ENCODE data around the gene RAB17.

The RAB17 gene

DNA sequence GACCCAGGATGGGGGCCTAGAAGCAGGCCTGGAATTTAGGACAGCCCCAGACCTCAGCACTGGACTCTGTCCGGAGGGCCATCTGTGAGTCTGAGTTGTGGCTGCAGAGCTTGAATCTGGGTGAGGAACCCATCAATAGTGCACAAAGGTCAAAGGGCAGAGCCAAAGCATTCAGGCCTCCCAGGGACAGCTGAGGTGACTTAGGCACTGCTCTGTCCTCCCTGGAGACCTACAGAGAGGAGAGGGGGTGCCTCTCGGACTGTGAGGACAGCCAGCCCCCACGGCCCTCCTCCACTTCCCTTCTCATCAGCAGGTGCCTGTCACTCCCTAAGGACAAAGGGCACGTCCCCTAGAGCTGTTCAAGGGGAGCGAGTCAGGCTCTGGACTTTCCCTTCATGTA is 49.3 kb downstream of the RAB17 start:
- in situ Hi-C loops (cut with MboI; ENCODE audit: low sequenced_read_pairs), result no loop called here

DNA sequence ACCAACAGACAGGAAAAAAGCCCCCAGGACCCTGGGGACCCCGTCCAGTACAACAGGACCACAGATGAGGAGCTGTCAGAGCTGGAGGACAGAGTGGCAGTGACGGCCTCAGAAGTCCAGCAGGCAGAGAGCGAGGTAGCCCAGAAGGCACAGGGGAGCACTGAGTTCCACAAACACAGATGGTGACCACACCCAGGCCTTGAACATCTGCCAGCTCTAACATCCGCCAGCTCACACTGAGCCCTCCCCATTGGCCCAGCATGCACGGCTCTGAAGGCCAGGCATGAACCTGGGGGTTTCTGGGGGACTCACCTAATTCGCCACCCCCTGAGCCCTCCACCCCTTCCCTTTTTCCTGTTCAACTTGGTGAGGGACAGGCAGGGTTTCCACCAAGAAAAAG is 49.7 kb downstream of the RAB17 start:
- in situ Hi-C loops (cut with MboI; ENCODE audit: low sequenced_read_pairs), result no loop called here

GRCh38 chr2:237540223-237540775 is 50.2 kb downstream of the RAB17 start:
- in situ Hi-C loops (cut with MboI; ENCODE audit: low sequenced_read_pairs), result no loop called here

GRCh38 chr2:237539681-237540080 is 50.9 kb downstream of the RAB17 start:
- in situ Hi-C loops (cut with MboI; ENCODE audit: low sequenced_read_pairs), result no loop called here

DNA sequence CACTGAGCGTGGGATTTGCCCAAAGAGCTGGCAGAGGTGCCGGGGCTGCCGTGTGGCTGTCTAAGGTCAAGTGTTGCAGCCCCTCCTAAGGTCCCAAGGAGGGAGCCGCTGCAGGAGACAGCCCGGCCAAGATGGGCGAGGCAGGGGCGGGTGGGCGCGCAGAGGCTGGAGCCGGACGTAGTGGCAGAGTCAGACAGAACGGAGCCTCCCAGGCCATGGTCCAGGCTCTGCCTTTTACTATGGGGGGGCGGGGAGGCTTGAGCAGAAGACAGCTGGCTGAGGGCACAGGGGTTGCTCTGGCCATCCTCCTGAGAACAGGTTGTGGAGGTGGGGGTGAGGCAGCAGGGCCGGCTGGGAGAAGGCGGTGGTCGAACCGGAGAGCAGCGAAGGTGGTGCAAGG is 51.6 kb downstream of the RAB17 start:
- in situ Hi-C loops (cut with MboI; ENCODE audit: low sequenced_read_pairs), result no loop called here

DNA sequence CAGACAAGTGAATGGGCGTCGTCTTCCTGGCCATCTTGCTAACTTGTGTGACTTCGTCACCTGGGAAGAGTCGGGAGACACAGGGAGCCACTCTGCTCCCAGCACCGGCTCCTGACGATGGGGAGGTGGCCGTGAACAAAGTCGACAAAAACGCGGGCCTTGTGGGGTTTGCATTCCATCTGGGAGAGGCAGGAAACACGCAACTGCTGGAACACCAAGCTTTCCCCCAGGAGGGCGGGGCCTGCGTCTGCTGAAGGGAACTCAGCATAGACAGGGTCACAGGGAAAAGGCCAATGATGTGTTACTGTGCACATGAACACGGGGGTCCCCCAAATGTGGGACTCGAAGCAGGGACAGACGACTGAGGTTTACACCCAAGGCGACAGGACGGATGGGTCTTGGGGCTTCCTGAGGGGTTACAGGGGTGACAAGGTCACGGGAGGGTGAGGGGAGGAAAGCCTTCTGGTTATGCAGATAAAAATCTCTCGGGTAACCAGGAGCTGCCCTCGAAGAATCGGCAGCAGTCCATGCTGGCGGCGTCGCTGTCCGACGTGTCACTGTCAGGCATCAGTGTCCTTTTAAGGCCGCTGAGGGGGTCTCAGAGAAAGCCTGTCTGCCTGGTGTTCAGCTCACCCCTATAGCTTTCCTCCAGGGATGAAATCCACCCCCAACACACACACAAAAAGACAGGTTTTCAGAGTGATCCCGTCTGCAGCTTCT is 52.4 kb downstream of the RAB17 start:
- in situ Hi-C loops (cut with MboI; ENCODE audit: low sequenced_read_pairs), result no loop called here

- in situ Hi-C loops (cut with MboI; ENCODE audit: low sequenced_read_pairs), result no loop called here
Observed at GRCh38 chr2:237536617-237537016, 53.9 kb downstream of the RAB17 start.

DNA sequence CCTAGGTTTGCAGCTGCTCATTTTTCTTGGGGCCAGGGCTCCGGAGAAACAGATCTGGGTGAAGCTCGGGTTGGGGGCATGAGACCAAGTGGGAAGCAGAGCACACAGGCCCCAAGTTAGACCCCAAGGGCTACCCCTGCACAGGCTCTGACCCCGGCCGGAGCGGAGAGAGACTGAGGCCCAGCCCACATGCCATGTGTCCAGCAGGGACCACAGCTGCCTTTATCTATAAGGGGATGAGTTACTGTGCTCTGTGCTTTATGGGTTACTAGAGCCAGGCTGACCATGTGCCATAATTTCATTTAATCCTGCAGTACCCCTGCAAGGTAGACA is 54.5 kb downstream of the RAB17 start:
- in situ Hi-C loops (cut with MboI; ENCODE audit: low sequenced_read_pairs), result no loop called here

DNA sequence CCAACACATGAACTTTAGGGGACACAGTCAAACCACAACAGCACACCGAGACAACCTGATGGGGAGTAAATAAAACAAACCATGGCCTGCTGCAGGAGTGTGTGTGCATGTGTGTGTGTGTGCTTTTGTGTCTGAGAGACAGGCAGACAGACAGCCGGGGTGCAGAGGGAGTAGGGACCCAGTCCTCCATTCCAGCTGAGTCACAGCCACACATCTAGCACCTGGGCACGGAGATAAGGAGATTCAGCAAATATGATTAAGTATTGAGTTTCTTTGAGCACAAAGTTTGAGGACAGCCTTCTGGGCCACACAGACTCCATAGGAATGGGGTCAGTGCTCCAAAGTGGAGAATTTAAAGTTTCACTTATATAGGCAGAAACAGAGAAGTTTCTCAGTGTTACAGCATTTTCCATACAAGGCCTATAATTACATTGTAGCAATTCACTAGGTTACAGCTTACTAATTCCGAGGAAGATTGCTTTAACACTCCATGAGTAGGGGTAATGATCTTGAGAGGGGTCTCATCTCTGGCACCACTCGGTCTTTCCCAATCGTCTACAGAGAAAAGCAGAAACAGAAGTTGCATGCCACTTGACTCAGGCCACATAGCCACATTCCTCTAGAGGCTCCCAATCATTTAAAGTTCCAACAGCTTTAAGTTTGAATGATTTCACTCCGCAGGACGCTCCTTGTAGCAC is 55.0 kb downstream of the RAB17 start:
- in situ Hi-C loops (cut with MboI; ENCODE audit: low sequenced_read_pairs), result no loop called here

- in situ Hi-C loops (cut with MboI; ENCODE audit: low sequenced_read_pairs), result no loop called here
Observed at GRCh38 chr2:237534380-237534779, 56.2 kb downstream of the RAB17 start.

DNA sequence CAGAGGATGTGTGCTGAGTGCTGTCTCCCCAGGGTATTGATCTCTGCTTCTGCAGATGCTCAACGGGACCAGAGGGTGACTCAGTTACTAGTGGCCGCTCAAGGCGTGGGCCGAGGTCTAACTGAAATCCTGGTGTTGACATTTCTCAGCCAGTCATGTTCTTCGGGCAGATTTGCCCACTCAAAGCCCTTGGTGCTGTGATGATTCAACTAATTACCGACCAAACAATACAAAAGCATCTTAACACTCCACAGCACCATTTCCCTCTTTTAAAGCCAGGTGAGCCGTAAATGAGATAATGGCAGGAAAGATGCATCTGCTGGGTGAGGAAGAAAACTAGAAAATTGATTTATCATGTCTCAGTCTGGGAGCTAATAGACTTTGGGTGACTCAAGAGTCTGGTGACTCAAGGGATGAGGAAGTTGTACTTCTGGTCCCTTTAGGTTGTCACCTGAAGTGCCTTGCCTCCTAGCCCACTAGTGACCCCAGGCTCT is 56.8 kb downstream of the RAB17 start:
- in situ Hi-C loops (cut with MboI; ENCODE audit: low sequenced_read_pairs), result no loop called here

GRCh38 chr2:237532160-237532559 is 58.4 kb downstream of the RAB17 start:
- in situ Hi-C loops (cut with MboI; ENCODE audit: low sequenced_read_pairs), result no loop called here

- in situ Hi-C loops (cut with MboI; ENCODE audit: low sequenced_read_pairs), result no loop called here
Observed at GRCh38 chr2:237530472-237531433, 59.8 kb downstream of the RAB17 start.

- in situ Hi-C loops (cut with MboI; ENCODE audit: low sequenced_read_pairs), result no loop called here
Observed at GRCh38 chr2:237529452-237530402, 60.8 kb downstream of the RAB17 start.

GRCh38 chr2:237527766-237528165 is 62.8 kb downstream of the RAB17 start:
- in situ Hi-C loops (cut with MboI; ENCODE audit: low sequenced_read_pairs), result no loop called here

DNA sequence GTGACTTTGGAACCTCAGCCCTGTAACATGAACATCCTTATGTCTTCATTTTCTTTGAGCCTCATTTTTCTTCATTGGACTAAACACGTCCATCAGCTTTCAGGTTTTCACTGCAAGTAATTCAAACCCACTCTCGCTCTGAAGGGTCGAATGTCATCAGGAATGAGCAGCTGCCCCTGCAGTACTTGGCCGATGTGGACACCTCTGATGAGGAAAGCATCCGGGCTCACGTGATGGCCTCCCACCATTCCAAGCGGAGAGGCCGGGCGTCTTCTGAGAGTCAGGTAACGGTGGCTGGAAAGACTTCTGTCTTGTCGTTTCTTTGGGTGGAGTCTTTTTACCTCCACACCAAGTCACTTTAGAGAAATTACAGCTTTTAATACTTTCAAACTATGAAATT is 63.3 kb downstream of the RAB17 start:
- in situ Hi-C loops (cut with MboI; ENCODE audit: low sequenced_read_pairs), result no loop called here

DNA sequence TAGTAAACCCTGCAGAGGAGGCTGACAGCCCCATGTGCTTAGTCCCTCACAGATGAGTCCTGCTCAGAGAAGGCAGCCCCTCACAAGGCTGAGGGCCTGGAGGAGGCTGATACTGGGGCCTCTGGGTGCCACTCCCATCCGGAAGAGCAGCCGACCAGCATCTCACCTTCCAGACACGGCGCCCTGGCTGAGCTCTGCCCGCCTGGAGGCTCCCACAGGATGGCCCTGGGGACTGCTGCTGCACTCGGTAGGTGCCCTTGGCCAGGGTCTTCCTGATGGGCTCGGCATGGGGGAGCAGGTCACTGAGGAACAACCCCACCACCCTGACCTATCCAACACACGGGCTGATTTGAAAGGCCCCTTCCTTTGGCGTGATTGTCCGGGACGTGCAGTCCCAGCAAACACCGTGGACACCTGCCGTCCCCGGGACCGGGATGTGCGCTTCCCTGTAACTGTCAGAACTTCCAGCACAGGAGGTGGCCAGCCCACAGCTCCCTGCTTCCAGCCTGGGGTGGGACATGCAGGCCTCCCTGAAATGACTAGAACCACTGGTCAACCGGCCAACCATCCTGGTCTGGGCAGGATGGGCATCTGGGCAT is 64.9 kb downstream of the RAB17 start:
- in situ Hi-C loops (cut with MboI; ENCODE audit: low sequenced_read_pairs), result no loop called here

DNA sequence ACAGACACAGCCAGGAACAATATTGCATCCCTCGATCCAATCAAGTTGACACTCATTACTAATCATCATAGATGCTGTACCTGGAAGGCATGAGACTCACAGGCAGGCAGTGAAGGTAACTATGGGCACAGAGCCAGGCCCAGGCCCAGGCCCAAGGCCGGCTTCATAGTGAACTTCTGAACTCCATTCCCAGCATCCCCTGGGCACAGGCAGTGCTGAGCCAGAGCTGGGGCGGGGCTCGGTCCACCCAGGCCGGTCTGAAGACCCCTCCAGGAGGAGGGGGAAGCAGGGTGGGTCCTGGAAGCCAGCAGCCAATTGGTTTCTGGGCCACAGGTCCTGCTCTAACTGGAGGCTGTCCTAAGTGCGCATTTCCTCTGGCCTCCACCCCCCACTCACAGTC is 65.9 kb downstream of the RAB17 start:
- in situ Hi-C loops (cut with MboI; ENCODE audit: low sequenced_read_pairs), result no loop called here

Measured in HL-60/S4 (cell line).